Ishikawa (cell line): ENCODE measurements around the gene TRIM67.

ENCODE experiments used
- FOXM1 ChIP-seq: IDR thresholded peaks from 2 replicates; pipeline ENCODE4 v1.6.1; 2012; ENCODE audit warnings: low read depth, borderline replicate concordance
- MAX ChIP-seq: IDR thresholded peaks from 2 replicates; pipeline ENCODE4 v1.6.1; 2012
- TCF12 ChIP-seq: IDR thresholded peaks from 2 replicates; pipeline ENCODE4 v1.6.1; 2012; ENCODE audit warnings: low read depth
- TEAD4 ChIP-seq: IDR thresholded peaks from 2 replicates; pipeline ENCODE4 v1.6.1; 2012

- no peak for TF ChIP-seq FOXM1
- no peak for TF ChIP-seq MAX
- no peak for TF ChIP-seq TEAD4
- no peak for TF ChIP-seq TCF12
These were observed 21.9 kb upstream of the TRIM67 start for GRCh38 chr1:231139659-231140654.
